ENCODE data around the gene KRT14.
"Not testable (repeated sequence)": the region's sequence is repeated elsewhere in the genome, so short reads cannot be mapped to it uniquely, and the experiment has no call there.

KRT14 gene

GRCh38 chr17:41627316-41628072 lies 40.8 kb upstream of the KRT14 start:
- in situ Hi-C loops (cut with HindIII; ENCODE audit: low pct_unique_long_range_greater_than_20kb, low sequenced_read_pairs): no loop called here
- TF ChIP-seq JUND (IDR thresholded peaks at IDR 0.05; ENCODE audit: low read depth): no peak
- no peak for DNase-seq (ENCODE audit: low read depth in 1 of 2, low spot score in 1 of 2)

- DNase-seq (ENCODE audit: low read depth in 1 of 2, low spot score in 1 of 2); in situ Hi-C loops (cut with HindIII; ENCODE audit: low pct_unique_long_range_greater_than_20kb, low sequenced_read_pairs): not testable (repeated sequence)
Observed at GRCh38 chr17:41626914-41627295, 40.2 kb upstream of the KRT14 start.

GRCh38 chr17:41626028-41626913 lies 39.6 kb upstream of the KRT14 start:
- DNase-seq (ENCODE audit: low read depth in 1 of 2, low spot score in 1 of 2); in situ Hi-C loops (cut with HindIII; ENCODE audit: low pct_unique_long_range_greater_than_20kb, low sequenced_read_pairs): not testable (repeated sequence)

- in situ Hi-C loops (cut with HindIII; ENCODE audit: low pct_unique_long_range_greater_than_20kb, low sequenced_read_pairs): no loop called here
- DNase-seq (ENCODE audit: low read depth in 1 of 2, low spot score in 1 of 2): no peak
Observed at GRCh38 chr17:41625602-41626001, 38.9 kb upstream of the KRT14 start.

GRCh38 chr17:41624208-41625101 lies 37.8 kb upstream of the KRT14 start, which contains the start of gene KRT17:
TSS of gene KRT17 (minus strand) at chr17:41624575. CDS start at chr17:41624509, 66 bp downstream.
- no peak for DNase-seq (ENCODE audit: low read depth in 1 of 2, low spot score in 1 of 2)
- in situ Hi-C loops (cut with HindIII; ENCODE audit: low pct_unique_long_range_greater_than_20kb, low sequenced_read_pairs): no loop called here

More at GRCh38 chr17:41625602-41626001, 38.9 kb upstream of the KRT14 start:
- no peak for TF ChIP-seq JUND (IDR thresholded peaks at IDR 0.05; ENCODE audit: low read depth)

GRCh38 chr17:41623184-41623861 lies 36.6 kb upstream of the KRT14 start:
- DNase-seq (ENCODE audit: low read depth in 1 of 2, low spot score in 1 of 2); in situ Hi-C loops (cut with HindIII; ENCODE audit: low pct_unique_long_range_greater_than_20kb, low sequenced_read_pairs): not testable (repeated sequence)

More at GRCh38 chr17:41624208-41625101, 37.8 kb upstream of the KRT14 start, which contains the start of gene KRT17:
- no peak for TF ChIP-seq JUND (IDR thresholded peaks at IDR 0.05; ENCODE audit: low read depth)

GRCh38 chr17:41622340-41623183 lies 35.9 kb upstream of the KRT14 start:
- DNase-seq (ENCODE audit: low read depth in 1 of 2, low spot score in 1 of 2); in situ Hi-C loops (cut with HindIII; ENCODE audit: low pct_unique_long_range_greater_than_20kb, low sequenced_read_pairs): not testable (repeated sequence)

GRCh38 chr17:41621916-41622315 lies 35.2 kb upstream of the KRT14 start:
- DNase-seq (ENCODE audit: low read depth in 1 of 2, low spot score in 1 of 2): no peak
- in situ Hi-C loops (cut with HindIII; ENCODE audit: low pct_unique_long_range_greater_than_20kb, low sequenced_read_pairs): no loop called here
- TF ChIP-seq JUND (IDR thresholded peaks at IDR 0.05; ENCODE audit: low read depth): no peak

GRCh38 chr17:41621435-41621817 lies 34.7 kb upstream of the KRT14 start:
- DNase-seq (ENCODE audit: low read depth in 1 of 2, low spot score in 1 of 2); in situ Hi-C loops (cut with HindIII; ENCODE audit: low pct_unique_long_range_greater_than_20kb, low sequenced_read_pairs): not testable (repeated sequence)

GRCh38 chr17:41620583-41621434 lies 34.1 kb upstream of the KRT14 start:
- in situ Hi-C loops (cut with HindIII; ENCODE audit: low pct_unique_long_range_greater_than_20kb, low sequenced_read_pairs): no loop called here
- TF ChIP-seq JUND (IDR thresholded peaks at IDR 0.05; ENCODE audit: low read depth): no peak
- no peak for DNase-seq (ENCODE audit: low read depth in 1 of 2, low spot score in 1 of 2)

- DNase-seq (ENCODE audit: low read depth in 1 of 2, low spot score in 1 of 2); in situ Hi-C loops (cut with HindIII; ENCODE audit: low pct_unique_long_range_greater_than_20kb, low sequenced_read_pairs): not testable (repeated sequence)
Observed at GRCh38 chr17:41619927-41620582, 33.4 kb upstream of the KRT14 start.

Measured in T47D (cell line).